ENCODE results near the gene HRK. TPM values are rescaled to one million over a fixed set of nuclear protein-coding genes. Genes with fewer than 3 reads are reported as not detected.
A peak's percentile ranks its signal among the peaks of the same experiment; 100 is the strongest.

The HRK gene
- total RNA-seq = under 1 TPM in 2 of 4 donors, not detected in 2; 0.11 to 0.17 TPM

GRCh38 chr12:116881325-116881876 lies at the start of gene HRK:
Gene HRK (minus strand): TSS chr12:116881441. CDS start chr12:116881307, 134 bp downstream.
- Histone ChIP-seq H3K9me3 (no peaks in the 10 kb centered on the region), H3K36me3 (no peaks in the 10 kb centered on the region), H3K4me3 (peak within 1 kb of the TSS; percentile 42 to 56 (median 44)), H3K27me3 (peaks cover 11 to 92% (median 52%) of the 10 kb centered on the region in 4 donors), H3K4me1 (peaks cover 27 to 44% (median 43%) of the 10 kb centered on the region in 4 donors), H3K27ac (replicated peaks in 1 of 4) (no peak within 1 kb of the TSS)
- 0% methylated on average over 7 of the region's 49 CpGs for WGBS
- intact Hi-C loops (cut with DNase I) = no loop called here
- no peak for DNase-seq (ENCODE audit: extremely low spot score)
- TF ChIP-seq POLR2A (IDR thresholded peaks at IDR 0.05; ENCODE audit: low read depth) (no peak), EP300 (IDR thresholded peaks at IDR 0.05) (no peak), POLR2AphosphoS5 (IDR thresholded peaks at IDR 0.05) (no peak)
- TF ChIP-seq, protein P1, sequence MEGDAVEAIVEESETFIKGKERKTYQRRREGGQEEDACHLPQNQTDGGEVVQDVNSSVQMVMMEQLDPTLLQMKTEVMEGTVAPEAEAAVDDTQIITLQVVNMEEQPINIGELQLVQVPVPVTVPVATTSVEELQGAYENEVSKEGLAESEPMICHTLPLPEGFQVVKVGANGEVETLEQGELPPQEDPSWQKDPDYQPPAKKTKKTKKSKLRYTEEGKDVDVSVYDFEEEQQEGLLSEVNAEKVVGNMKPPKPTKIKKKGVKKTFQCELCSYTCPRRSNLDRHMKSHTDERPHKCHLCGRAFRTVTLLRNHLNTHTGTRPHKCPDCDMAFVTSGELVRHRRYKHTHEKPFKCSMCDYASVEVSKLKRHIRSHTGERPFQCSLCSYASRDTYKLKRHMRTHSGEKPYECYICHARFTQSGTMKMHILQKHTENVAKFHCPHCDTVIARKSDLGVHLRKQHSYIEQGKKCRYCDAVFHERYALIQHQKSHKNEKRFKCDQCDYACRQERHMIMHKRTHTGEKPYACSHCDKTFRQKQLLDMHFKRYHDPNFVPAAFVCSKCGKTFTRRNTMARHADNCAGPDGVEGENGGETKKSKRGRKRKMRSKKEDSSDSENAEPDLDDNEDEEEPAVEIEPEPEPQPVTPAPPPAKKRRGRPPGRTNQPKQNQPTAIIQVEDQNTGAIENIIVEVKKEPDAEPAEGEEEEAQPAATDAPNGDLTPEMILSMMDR (IDR thresholded peaks at IDR 0.05) = no peak

DNA sequence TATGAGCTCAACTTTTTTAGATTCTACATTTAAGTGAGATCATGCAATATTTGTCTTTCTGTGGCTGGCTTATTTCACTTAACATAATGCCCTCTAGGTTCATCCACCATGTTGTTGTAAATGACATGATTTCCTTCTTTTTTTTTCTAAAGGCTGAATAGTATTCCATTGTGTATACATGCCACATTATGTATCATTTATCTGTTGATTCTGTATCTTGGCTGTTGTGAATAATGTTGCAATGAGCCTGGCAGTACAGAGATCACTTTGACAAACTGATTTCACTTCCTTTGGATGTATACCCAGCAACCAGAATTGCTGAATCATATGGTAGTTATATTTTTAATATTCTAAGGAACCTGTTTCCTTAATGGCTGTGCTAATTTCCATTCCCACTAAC lies 48.6 kb upstream of the HRK start:
- intact Hi-C loops (cut with DNase I) = no loop called here
- no peaks in the 10 kb centered on the region for H3K27me3 ChIP-seq
- DNase-seq (ENCODE audit: extremely low spot score) = no peak
- TF ChIP-seq POLR2A (IDR thresholded peaks at IDR 0.05; ENCODE audit: low read depth) (no peak), EP300 (IDR thresholded peaks at IDR 0.05) (no peak), POLR2AphosphoS5 (IDR thresholded peaks at IDR 0.05) (no peak)
- TF ChIP-seq, protein P1 (IDR thresholded peaks at IDR 0.05) = no peak
- H3K4me3 ChIP-seq = no peak overlapping the region
- H3K4me1 ChIP-seq = peaks cover 40 to 42% (median 41%) of the 10 kb centered on the region in 4 donors
- H3K9me3 ChIP-seq = no peaks in the 10 kb centered on the region
- no peak overlapping the region for H3K27ac ChIP-seq (replicated peaks in 1 of 4)
- H3K36me3 ChIP-seq = peaks cover 0 to 27% (median 17%) of the 10 kb centered on the region in 4 donors

DNA sequence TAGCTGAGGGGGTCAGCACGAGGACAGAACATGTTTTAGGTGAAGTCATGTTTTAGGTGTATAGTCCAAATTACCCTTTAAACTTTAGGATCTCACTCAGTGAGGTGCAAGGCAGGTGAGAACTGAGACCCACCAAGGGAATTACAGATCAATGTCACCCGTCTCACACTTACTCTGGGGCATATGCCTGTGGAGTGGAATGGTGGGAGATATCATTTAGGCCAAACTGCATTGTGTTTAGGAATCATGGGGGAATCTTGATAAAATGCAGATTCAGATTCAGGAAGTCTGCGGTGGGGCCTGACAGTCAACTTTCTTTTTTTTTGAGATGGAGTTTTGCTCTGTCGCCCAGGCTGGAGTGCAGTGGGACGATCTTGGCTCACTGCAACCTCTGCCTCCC lies 47.3 kb upstream of the HRK start:
- 92% methylated on average over 4 of the region's 5 CpGs for WGBS
- Histone ChIP-seq H3K4me1 (peaks cover 26 to 35% (median 33%) of the 10 kb centered on the region in 4 donors), H3K9me3 (no peaks in the 10 kb centered on the region), H3K36me3 (peaks cover 0 to 27% (median 17%) of the 10 kb centered on the region in 4 donors), H3K27ac (replicated peaks in 1 of 4) (no peak overlapping the region), H3K27me3 (no peaks in the 10 kb centered on the region), H3K4me3 (no peak overlapping the region)
- TF ChIP-seq, protein P1 (IDR thresholded peaks at IDR 0.05) = no peak
- TF ChIP-seq POLR2A (IDR thresholded peaks at IDR 0.05; ENCODE audit: low read depth) (no peak), POLR2AphosphoS5 (IDR thresholded peaks at IDR 0.05) (no peak), EP300 (IDR thresholded peaks at IDR 0.05) (no peak)
- DNase-seq (ENCODE audit: extremely low spot score) = no peak
- intact Hi-C loops (cut with DNase I) = no loop called here

DNA sequence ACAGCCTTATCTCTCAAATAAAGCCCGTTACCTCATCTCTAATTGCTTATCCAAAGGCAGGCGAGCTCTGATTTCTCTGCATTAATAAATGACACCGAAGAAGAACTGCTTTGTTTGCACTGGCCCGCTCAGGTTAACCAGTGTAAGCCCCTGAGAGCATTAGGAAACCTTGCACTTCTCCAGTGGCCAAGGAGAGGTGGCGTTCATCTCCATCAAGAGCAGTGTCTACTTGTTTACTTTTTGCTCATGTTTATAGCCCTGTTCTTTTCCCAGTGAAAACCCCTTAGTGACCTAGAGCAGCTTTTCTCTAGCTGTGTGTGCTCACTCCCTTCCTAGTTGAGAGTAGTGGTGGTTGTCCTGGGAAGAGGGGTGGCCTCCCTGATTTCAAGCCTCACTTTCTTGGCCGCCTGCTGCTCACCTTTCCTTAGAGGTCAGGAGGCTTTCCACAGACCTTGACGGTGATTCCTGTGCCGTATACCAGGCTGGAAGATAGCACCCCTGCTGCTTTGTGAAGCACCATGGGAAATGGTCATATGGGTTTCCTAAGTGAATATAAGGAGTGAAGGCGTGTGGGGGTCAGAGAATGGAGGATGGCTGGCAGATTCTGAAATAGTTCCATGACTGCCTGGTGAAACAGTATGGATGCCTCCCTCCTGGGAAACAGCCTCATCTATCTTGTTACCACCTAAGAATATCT lies 46.2 kb upstream of the HRK start:
- Histone ChIP-seq H3K27me3 (no peaks in the 10 kb centered on the region), H3K9me3 (no peaks in the 10 kb centered on the region), H3K4me3 (peak overlapping the region in 1 of 4 donors; percentile 0), H3K27ac (replicated peaks in 1 of 4) (peak overlapping the region in 2 of 4 donors; percentile 47 to 54), H3K36me3 (peaks cover 0 to 27% (median 17%) of the 10 kb centered on the region in 4 donors), H3K4me1 (peaks cover 15 to 24% (median 24%) of the 10 kb centered on the region in 4 donors)
- WGBS = 67% methylated on average over 9 of the region's 9 CpGs
- DNase-seq (ENCODE audit: extremely low spot score) = no peak
- TF ChIP-seq, protein P1 (IDR thresholded peaks at IDR 0.05) = no peak
- no peak for TF ChIP-seq POLR2AphosphoS5 (IDR thresholded peaks at IDR 0.05)
- TF ChIP-seq EP300 (IDR thresholded peaks at IDR 0.05) = no peak
- intact Hi-C loops (cut with DNase I) = no loop called here
